HFFc6 (cell line): ENCODE measurements around the gene WNT2. TPM values are rescaled to one million over a fixed set of nuclear protein-coding genes. Genes with fewer than 3 reads are reported as not detected.

Experiments
- DNase-seq: peaks from one replicate; pipeline ENCODE4 v3.0.0-alpha.2; 2018
- H3K27ac Mint-ChIP-seq: 2 replicates; pipeline ENCODE4 v1.8.0; 2020; ENCODE audit warnings: mild to moderate bottlenecking, mixed read lengths
- H3K27me3 Mint-ChIP-seq: 2 replicates; pipeline ENCODE4 v1.8.0; 2021; ENCODE audit warnings: mild to moderate bottlenecking, moderate library complexity, mixed read lengths; ENCODE audit not compliant: insufficient read depth
- H3K36me3 Mint-ChIP-seq: 2 replicates; pipeline ENCODE4 v1.8.0; 2021; ENCODE audit warnings: low read depth, mixed read lengths
- H3K4me1 Mint-ChIP-seq: 2 replicates; pipeline ENCODE4 v1.8.0; 2020; ENCODE audit warnings: low read depth, mixed read lengths
- H3K4me3 Mint-ChIP-seq: 2 replicates; pipeline ENCODE4 v1.8.0; 2020; ENCODE audit warnings: mild to moderate bottlenecking, moderate library complexity, mixed read lengths
- H3K9me3 Mint-ChIP-seq: 2 replicates; pipeline ENCODE4 v1.8.0; 2020; ENCODE audit warnings: mild to moderate bottlenecking, mixed read lengths
- CTCF ChIP-seq: fragments of 200-600 bp; sonication (generic); IDR thresholded peaks from 2 replicates; pipeline ENCODE4 v1.5.0; 2021; ENCODE audit warnings: antibody characterized with exemption, mild to moderate bottlenecking
- total RNA-seq, 6 experiments: library from RNA; stranded (reverse); fragmentation: NEBNext Ultra II Directional; extraction: Animal tissue kit (Norgen Biotek cat#: 25700); gene quantifications; 2 replicates in 1 of 6; 3 replicates in 5 of 6; pipeline ENCODE4 v1.2.3, GENCODE V29; 2021

The WNT2 gene
- total RNA-seq, 6 experiments from 2014 or later = not detected

DNA sequence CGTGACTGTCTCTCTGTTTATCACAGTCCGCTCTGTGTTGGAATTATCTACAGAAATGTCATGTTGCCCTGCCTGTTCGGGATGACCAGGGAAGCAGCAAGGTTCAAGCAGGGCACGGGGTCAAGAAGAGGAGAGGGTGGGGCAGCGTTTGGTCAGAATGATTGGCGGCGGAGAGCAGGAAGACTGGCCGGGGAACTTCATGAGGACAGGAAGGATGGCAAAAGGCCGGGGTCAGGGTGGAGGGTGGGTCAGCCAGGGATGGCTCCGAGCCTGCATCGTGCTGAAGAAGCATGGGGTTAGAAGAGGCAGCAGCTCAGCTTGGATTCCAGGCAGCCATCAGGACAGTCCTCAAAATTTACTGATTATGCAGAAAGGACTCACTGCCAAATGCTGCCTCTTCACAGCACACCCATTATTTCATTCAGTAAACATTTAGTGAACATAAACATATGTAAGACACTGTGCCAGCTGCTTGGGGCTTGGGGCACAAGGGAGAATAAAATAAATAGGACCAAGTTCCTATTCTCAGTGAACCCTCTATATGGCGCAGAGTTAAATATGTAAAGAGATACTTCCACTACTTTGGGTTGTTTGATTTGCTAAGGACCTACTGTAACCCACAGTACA, 42.8 kb downstream of the WNT2 start:
- no peak for DNase-seq

DNA sequence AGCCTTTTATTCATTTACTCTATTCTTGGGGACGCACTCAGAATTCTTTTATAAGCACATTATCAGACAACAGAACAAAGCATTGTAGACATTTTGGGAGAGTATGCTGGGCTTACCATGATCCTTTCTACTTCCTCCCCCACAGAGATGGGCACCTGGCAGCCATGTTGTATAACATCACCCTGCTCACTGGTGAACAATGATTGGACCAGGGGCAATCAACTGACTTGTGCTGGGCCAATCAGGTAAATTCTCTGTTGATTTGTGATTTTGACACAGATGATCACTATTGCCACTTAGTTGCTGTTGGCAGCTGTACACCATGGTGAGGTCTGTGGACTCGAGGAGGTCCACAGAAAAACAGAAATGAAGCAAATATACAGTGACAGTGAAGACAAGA, 43.7 kb downstream of the WNT2 start:
- H3K4me1 Mint-ChIP-seq = peaks cover 47% of the 10 kb centered on the region
- TF ChIP-seq CTCF = no peak
- no peaks in the 10 kb centered on the region; the same call in 1 of the 2 replicates for H3K27me3 Mint-ChIP-seq
- H3K36me3 Mint-ChIP-seq = no peaks in the 10 kb centered on the region
- no peak for DNase-seq
- H3K4me3 Mint-ChIP-seq = no peak overlapping the region
- H3K9me3 Mint-ChIP-seq = no peaks in the 10 kb centered on the region
- no peak overlapping the region for H3K27ac Mint-ChIP-seq

More for the DNA sequence above, 42.8 kb downstream of the WNT2 start:
- Mint-ChIP-seq H3K36me3 (no peaks in the 10 kb centered on the region), H3K4me1 (peaks cover 50% of the 10 kb centered on the region), H3K27me3 (no peaks in the 10 kb centered on the region; the same call in 1 of the 2 replicates), H3K9me3 (no peaks in the 10 kb centered on the region), H3K27ac (no peak overlapping the region), H3K4me3 (no peak overlapping the region)
- no peak for TF ChIP-seq CTCF

- Mint-ChIP-seq H3K36me3 (no peaks in the 10 kb centered on the region), H3K9me3 (no peaks in the 10 kb centered on the region), H3K27me3 (no peaks in the 10 kb centered on the region; the same call in 1 of the 2 replicates), H3K4me3 (no peak overlapping the region), H3K27ac (no peak overlapping the region), H3K4me1 (peaks cover 35% of the 10 kb centered on the region)
- no peak for TF ChIP-seq CTCF
- no peak for DNase-seq
Measured at GRCh38 chr7:117278040-117278439, 44.8 kb downstream of the WNT2 start.

- H3K4me1 Mint-ChIP-seq = peaks cover 30% of the 10 kb centered on the region
- H3K36me3 Mint-ChIP-seq = no peaks in the 10 kb centered on the region
- DNase-seq = no peak
- TF ChIP-seq CTCF = no peak
- H3K4me3 Mint-ChIP-seq = no peak overlapping the region
- no peaks in the 10 kb centered on the region for H3K9me3 Mint-ChIP-seq
- H3K27me3 Mint-ChIP-seq = no peaks in the 10 kb centered on the region; the same call in none of the 2 replicates
- no peak overlapping the region for H3K27ac Mint-ChIP-seq
Measured at GRCh38 chr7:117277576-117277975, 45.3 kb downstream of the WNT2 start.

DNA sequence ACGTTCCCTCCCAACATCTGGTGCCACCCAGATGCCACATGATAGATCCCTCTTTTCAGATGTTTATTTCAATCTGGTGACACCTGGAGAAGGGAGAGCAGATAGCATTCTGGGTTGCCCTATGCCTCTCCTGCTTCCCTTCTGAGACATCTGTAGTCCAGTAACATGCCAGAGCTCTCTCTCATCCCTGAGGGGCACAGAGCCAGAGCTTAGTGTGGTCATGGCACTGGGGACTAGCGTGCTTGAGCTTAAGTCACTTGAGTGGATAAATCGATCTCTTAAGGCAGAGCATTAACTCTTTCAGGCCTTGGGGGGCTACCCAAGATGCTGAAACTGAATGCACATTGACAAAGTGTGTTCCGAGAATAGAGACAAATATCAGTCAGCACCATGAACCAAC, 47.9 kb downstream of the WNT2 start:
- Mint-ChIP-seq H3K27ac (no peak overlapping the region), H3K36me3 (no peaks in the 10 kb centered on the region), H3K27me3 (no peaks in the 10 kb centered on the region; the same call in none of the 2 replicates), H3K4me1 (peaks cover 31% of the 10 kb centered on the region), H3K4me3 (no peak overlapping the region), H3K9me3 (no peaks in the 10 kb centered on the region)
- DNase-seq = peak; percentile 35
- no peak for TF ChIP-seq CTCF
